Activated CD8-positive, alpha-beta T cell treated with anti-CD3 and anti-CD28 coated beads, Interleukin-2, amount 10 ng/mL, durations not matched to agents 7 days and 5 days (primary cell): ENCODE results near the gene ZNF564. TPM values are rescaled to one million over a fixed set of nuclear protein-coding genes. Genes with fewer than 3 reads are reported as not detected.

Experiments used
- ATAC-seq: fragments of 150-1000 bp; cut with Tn5 transposase; one replicate; pipeline ENCODE4 v1.10.0; 2021; ENCODE audit warnings: moderate library complexity
- CTCF ChIA-PET: fragments of 350-600 bp; sonication (Branson Sonifier 250); formaldehyde crosslinking; loops from one replicate; lab custom pipeline; 2021; ENCODE audit warnings: antibody characterized with exemption; lab: Charles Lee
- POLR2A ChIA-PET: fragments of 350-600 bp; sonication (Branson Sonifier 250); formaldehyde crosslinking; loops from one replicate; lab custom pipeline; 2021; ENCODE audit warnings: antibody characterized with exemption; lab: Charles Lee
- DNase-seq: peaks from one replicate; pipeline ENCODE4 v3.0.0-alpha.2; 2020
- H3K27ac Mint-ChIP-seq: one replicate; pipeline ENCODE4 v1.8.0; 2021; ENCODE audit warnings: mild to moderate bottlenecking, mixed read lengths
- H3K27me3 Mint-ChIP-seq: one replicate; pipeline ENCODE4 v1.8.0; 2021; ENCODE audit warnings: low read depth, mixed read lengths
- H3K36me3 Mint-ChIP-seq: one replicate; pipeline ENCODE4 v1.8.0; 2021; ENCODE audit warnings: low read depth, mixed read lengths
- H3K4me1 Mint-ChIP-seq: one replicate; pipeline ENCODE4 v1.8.0; 2021; ENCODE audit warnings: low read depth, mixed read lengths
- H3K4me3 Mint-ChIP-seq: one replicate; pipeline ENCODE4 v1.8.0; 2021; ENCODE audit warnings: mild to moderate bottlenecking, mixed read lengths
- H3K9me3 Mint-ChIP-seq: one replicate; pipeline ENCODE4 v1.8.0; 2022; ENCODE audit warnings: mixed read lengths; ENCODE audit not compliant: insufficient read depth
- total RNA-seq, 2 experiments: library from RNA; stranded (reverse); gene quantifications; one replicate each; pipeline ENCODE4 v1.2.3, GENCODE V29; 2021

ZNF564 gene
- total RNA-seq, 2 experiments from 2014 or later, result 10.3 to 10.5 TPM

GRCh38 chr19:12555456-12555930 is 4.2 kb upstream of the ZNF564 start:
- H3K4me3 Mint-ChIP-seq, result no peak overlapping the region

GRCh38 chr19:12546903-12547302 is 4.4 kb downstream of the ZNF564 start:
- ChIA-PET POLR2A (no interaction called here), CTCF (no interaction called here)
- H3K9me3 Mint-ChIP-seq, result peaks cover 26% of the 10 kb centered on the region
- peaks cover 40% of the 10 kb centered on the region for H3K4me1 Mint-ChIP-seq
- H3K27ac Mint-ChIP-seq, result no peak overlapping the region
- DNase-seq, result no peak
- H3K36me3 Mint-ChIP-seq, result peaks cover 71% of the 10 kb centered on the region
- no peaks in the 10 kb centered on the region for H3K27me3 Mint-ChIP-seq
- ATAC-seq, result no peak
- H3K4me3 Mint-ChIP-seq, result no peak overlapping the region

More at GRCh38 chr19:12555456-12555930, 4.2 kb upstream of the ZNF564 start:
- ATAC-seq, result no peak
- ChIA-PET POLR2A (no interaction called here), CTCF (no interaction called here)
- no peak for DNase-seq
- H3K27ac Mint-ChIP-seq, result no peak overlapping the region
- H3K4me1 Mint-ChIP-seq, result peaks cover 22% of the 10 kb centered on the region
- H3K36me3 Mint-ChIP-seq, result peaks cover 6% of the 10 kb centered on the region
- no peaks in the 10 kb centered on the region for H3K9me3 Mint-ChIP-seq
- H3K27me3 Mint-ChIP-seq, result no peaks in the 10 kb centered on the region

- no peak for DNase-seq
- Mint-ChIP-seq H3K27me3 (no peaks in the 10 kb centered on the region), H3K4me1 (peaks cover 34% of the 10 kb centered on the region), H3K36me3 (peaks cover 74% of the 10 kb centered on the region), H3K9me3 (peaks cover 26% of the 10 kb centered on the region), H3K4me3 (no peak overlapping the region), H3K27ac (no peak overlapping the region)
- ATAC-seq, result no peak
- ChIA-PET CTCF (no interaction called here), POLR2A (no interaction called here)
Measured at GRCh38 chr19:12546068-12546467, 5.2 kb downstream of the ZNF564 start.

- Mint-ChIP-seq H3K27me3 (no peaks in the 10 kb centered on the region), H3K4me1 (peaks cover 34% of the 10 kb centered on the region), H3K4me3 (no peak overlapping the region), H3K36me3 (peaks cover 74% of the 10 kb centered on the region), H3K27ac (no peak overlapping the region), H3K9me3 (peaks cover 27% of the 10 kb centered on the region)
- POLR2A ChIA-PET, result no interaction called here
- CTCF ChIA-PET, result no interaction called here
- DNase-seq (no peak), ATAC-seq (no peak)
Measured at GRCh38 chr19:12545267-12545666, 6.0 kb downstream of the ZNF564 start.

- ATAC-seq, result no peak
- no peak for DNase-seq
- no peak overlapping the region for H3K4me3 Mint-ChIP-seq
- peaks cover 74% of the 10 kb centered on the region for H3K36me3 Mint-ChIP-seq
- POLR2A ChIA-PET, result no interaction called here
- peaks cover 31% of the 10 kb centered on the region for H3K9me3 Mint-ChIP-seq
- no peak overlapping the region for H3K27ac Mint-ChIP-seq
- CTCF ChIA-PET, result no interaction called here
- H3K4me1 Mint-ChIP-seq, result peaks cover 32% of the 10 kb centered on the region
- H3K27me3 Mint-ChIP-seq, result no peaks in the 10 kb centered on the region
Measured at GRCh38 chr19:12544401-12544876, 6.8 kb downstream of the ZNF564 start.

GRCh38 chr19:12543855-12544254 is 7.4 kb downstream of the ZNF564 start:
- Mint-ChIP-seq H3K4me1 (peaks cover 27% of the 10 kb centered on the region), H3K9me3 (peaks cover 31% of the 10 kb centered on the region), H3K27me3 (no peaks in the 10 kb centered on the region), H3K27ac (no peak overlapping the region), H3K4me3 (no peak overlapping the region), H3K36me3 (peaks cover 71% of the 10 kb centered on the region)
- ChIA-PET POLR2A (no interaction called here), CTCF (no interaction called here)
- ATAC-seq (no peak), DNase-seq (no peak)

- no peak for DNase-seq
- Mint-ChIP-seq H3K4me3 (peak overlapping the region; percentile 18), H3K9me3 (peaks cover 76% of the 10 kb centered on the region), H3K27me3 (no peaks in the 10 kb centered on the region), H3K27ac (no peak overlapping the region), H3K4me1 (no peaks in the 10 kb centered on the region), H3K36me3 (peaks cover 86% of the 10 kb centered on the region)
- POLR2A ChIA-PET, result no interaction called here
- ATAC-seq, result no peak
- CTCF ChIA-PET, result no interaction called here
Measured at GRCh38 chr19:12527034-12527836, 24.0 kb downstream of the ZNF564 start.

GRCh38 chr19:12526542-12526941 is 24.7 kb downstream of the ZNF564 start:
- DNase-seq (no peak), ATAC-seq (no peak)
- H3K27me3 Mint-ChIP-seq, result no peaks in the 10 kb centered on the region
- no peaks in the 10 kb centered on the region for H3K4me1 Mint-ChIP-seq
- H3K36me3 Mint-ChIP-seq, result peaks cover 88% of the 10 kb centered on the region
- H3K4me3 Mint-ChIP-seq, result no peak overlapping the region
- CTCF ChIA-PET, result no interaction called here
- peaks cover 78% of the 10 kb centered on the region for H3K9me3 Mint-ChIP-seq
- H3K27ac Mint-ChIP-seq, result no peak overlapping the region
- POLR2A ChIA-PET, result no interaction called here

GRCh38 chr19:12521996-12522395 is 29.3 kb downstream of the ZNF564 start:
- Mint-ChIP-seq H3K4me3 (no peak overlapping the region), H3K9me3 (peaks cover 62% of the 10 kb centered on the region), H3K4me1 (no peaks in the 10 kb centered on the region), H3K27me3 (no peaks in the 10 kb centered on the region), H3K36me3 (peaks cover 65% of the 10 kb centered on the region), H3K27ac (no peak overlapping the region)
- ChIA-PET CTCF (no interaction called here), POLR2A (no interaction called here)
- DNase-seq, result peak; percentile 24
- ATAC-seq, result no peak

- ATAC-seq, result no peak
Measured at GRCh38 chr19:12513531-12514061, 37.7 kb downstream of the ZNF564 start.

GRCh38 chr19:12497032-12497431 is 54.2 kb downstream of the ZNF564 start:
- H3K4me1 Mint-ChIP-seq, result peaks cover 15% of the 10 kb centered on the region
- H3K36me3 Mint-ChIP-seq, result peaks cover 10% of the 10 kb centered on the region
- H3K27ac Mint-ChIP-seq, result no peak overlapping the region
- H3K27me3 Mint-ChIP-seq, result no peaks in the 10 kb centered on the region
- DNase-seq (no peak), ATAC-seq (no peak)
- ChIA-PET POLR2A (interaction anchor here (2.7 kb wide), 1 partner anchor 14 kb away, joined by 13 read pairs; the partner anchor contains the start of gene ZNF709), CTCF (no interaction called here)
- H3K4me3 Mint-ChIP-seq, result no peak overlapping the region
- H3K9me3 Mint-ChIP-seq, result peaks cover 6% of the 10 kb centered on the region

More at GRCh38 chr19:12513531-12514061, 37.7 kb downstream of the ZNF564 start:
- H3K4me3 Mint-ChIP-seq, result no peak overlapping the region
- peaks cover 13% of the 10 kb centered on the region for H3K36me3 Mint-ChIP-seq
- no peaks in the 10 kb centered on the region for H3K27me3 Mint-ChIP-seq
- no peak overlapping the region for H3K27ac Mint-ChIP-seq
- CTCF ChIA-PET, result no interaction called here
- POLR2A ChIA-PET, result interaction anchor here (2.0 kb wide), 1 partner anchor 18 kb away, joined by 6 read pairs; no protein-coding TSS in a partner anchor
- DNase-seq, result no peak
- no peaks in the 10 kb centered on the region for H3K4me1 Mint-ChIP-seq
- H3K9me3 Mint-ChIP-seq, result peaks cover 18% of the 10 kb centered on the region

GRCh38 chr19:12496480-12496879 is 54.8 kb downstream of the ZNF564 start:
- Mint-ChIP-seq H3K4me3 (peak overlapping the region; percentile 23), H3K36me3 (peaks cover 10% of the 10 kb centered on the region), H3K27ac (peak overlapping the region; percentile 58), H3K4me1 (peaks cover 15% of the 10 kb centered on the region), H3K27me3 (no peaks in the 10 kb centered on the region), H3K9me3 (peaks cover 6% of the 10 kb centered on the region)
- ATAC-seq, result no peak
- DNase-seq, result no peak
- POLR2A ChIA-PET, result interaction anchor here (1.4 to 2.7 kb wide), 3 partner anchors 13 to 334 kb away, joined by 3 to 13 read pairs (median 12); partner anchors contain the start of genes ZNF136, ZNF563 and ZNF709
- CTCF ChIA-PET, result interaction anchor here (0.8 to 2.0 kb wide), 3 partner anchors 55 to 261 kb away, joined by 3 to 6 read pairs (median 4); partner anchors contain the start of genes ZNF443 and ZNF563
